Measurements from ENCODE around the gene TBC1D10A.
A peak's percentile ranks its signal among the peaks of the same experiment; 100 is the strongest.

The TBC1D10A gene

GRCh38 chr22:30297991-30298701 is 28.6 kb downstream of the TBC1D10A start:
- no peak for DNase-seq

DNA sequence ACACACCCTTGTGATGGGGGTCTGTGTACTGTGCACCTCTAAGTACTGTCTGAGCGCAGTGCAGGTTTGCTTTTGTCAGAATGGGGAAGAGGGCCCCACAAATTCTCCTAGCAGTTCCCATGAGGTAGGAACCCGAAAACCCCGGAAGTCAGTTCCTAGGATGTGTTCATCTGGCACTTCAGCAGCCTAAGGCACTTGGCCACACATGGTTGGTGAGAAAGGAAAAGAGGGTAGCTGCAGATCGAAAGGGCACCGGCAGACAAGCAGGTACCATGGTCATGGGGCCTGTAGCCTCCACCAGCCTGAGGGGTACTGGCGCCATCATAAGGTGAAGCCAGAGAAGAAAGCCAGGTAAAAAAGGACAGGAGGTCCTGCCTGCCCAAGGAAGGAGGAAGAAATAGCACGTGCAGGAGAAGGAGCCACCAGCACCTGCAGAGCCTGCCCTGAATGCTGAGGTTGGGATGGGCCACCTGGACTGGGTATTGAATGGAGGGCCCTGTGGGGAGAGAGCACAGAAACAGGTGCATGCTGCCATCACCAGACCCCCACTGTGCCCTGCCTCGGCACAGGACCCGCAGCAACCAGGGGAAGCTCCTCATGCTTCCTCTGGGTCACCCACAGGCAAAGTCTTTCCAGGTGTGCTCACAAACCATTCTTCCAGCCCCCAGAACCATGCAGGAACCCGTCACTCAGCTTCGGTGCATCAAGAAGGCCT is 29.3 kb downstream of the TBC1D10A start:
- DNase-seq = no peak

DNA sequence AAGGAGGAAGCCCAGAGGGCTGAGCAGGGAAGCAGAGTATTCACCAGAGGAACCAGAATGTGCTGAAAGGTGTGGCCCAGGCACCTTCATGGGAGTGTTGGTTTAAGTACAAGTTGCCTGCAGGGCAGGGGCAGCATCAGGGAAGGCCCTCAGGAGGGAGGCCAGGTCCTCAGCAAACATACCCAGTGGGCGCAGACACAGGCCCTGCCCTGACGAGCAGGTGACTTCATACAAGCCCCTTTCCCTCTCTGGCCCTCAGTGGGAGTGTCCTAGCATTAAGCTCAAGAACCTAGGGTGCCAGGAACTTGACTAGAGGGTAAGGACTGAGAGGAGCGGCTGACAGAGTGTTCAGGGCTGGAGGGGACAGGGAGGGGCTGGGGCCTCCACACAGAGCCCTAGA is 29.9 kb downstream of the TBC1D10A start:
- no peak for DNase-seq

GRCh38 chr22:30296324-30296723 is 30.4 kb downstream of the TBC1D10A start:
- no peak for DNase-seq

GRCh38 chr22:30295576-30295975 is 31.2 kb downstream of the TBC1D10A start:
- no peak for DNase-seq

DNA sequence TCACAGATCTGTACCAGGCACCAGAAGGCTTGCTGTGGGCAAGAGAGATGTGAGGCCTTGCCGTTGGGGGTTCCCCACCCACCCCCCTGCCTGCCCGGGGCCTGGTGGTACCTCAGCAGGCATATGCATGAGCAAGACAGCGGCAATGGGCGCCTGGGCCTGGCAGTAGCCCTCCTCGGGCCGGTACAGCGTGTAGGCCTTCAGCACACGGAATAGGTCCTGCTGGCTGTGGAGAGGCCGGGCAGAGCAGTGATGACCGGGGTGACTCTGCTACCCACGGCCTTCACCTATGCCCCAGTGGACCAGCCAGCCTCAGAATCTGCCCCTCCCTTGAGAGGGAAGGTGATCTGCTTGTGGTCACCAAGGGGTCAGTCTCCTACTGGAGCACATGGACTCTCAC is 31.9 kb downstream of the TBC1D10A start:
- no peak for DNase-seq

GRCh38 chr22:30294066-30294465 is 32.7 kb downstream of the TBC1D10A start:
- no peak for DNase-seq

DNA sequence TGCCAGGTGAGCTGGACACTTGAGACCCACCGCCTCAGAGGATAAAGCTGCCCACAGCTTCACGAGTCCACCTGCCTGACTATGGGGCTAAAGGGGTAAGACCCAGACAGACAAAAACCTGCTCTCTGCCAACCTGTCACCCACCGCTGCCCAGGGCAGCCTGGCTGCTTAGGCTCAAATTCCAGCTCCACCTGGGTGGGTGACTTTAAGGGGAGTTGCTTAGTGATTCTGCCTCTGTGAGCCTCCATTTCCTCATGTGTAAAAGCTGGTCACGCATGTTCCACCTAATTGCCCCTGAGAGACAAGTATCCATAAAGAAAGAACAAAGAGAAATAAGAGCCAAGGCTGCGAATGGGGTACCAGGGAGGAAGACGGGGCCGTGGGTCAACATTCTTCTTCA is 33.7 kb downstream of the TBC1D10A start:
- no peak for DNase-seq

GRCh38 chr22:30292069-30292970 is 34.4 kb downstream of the TBC1D10A start:
- no peak for DNase-seq

GRCh38 chr22:30291058-30291892 is 35.5 kb downstream of the TBC1D10A start:
- no peak for DNase-seq

DNA sequence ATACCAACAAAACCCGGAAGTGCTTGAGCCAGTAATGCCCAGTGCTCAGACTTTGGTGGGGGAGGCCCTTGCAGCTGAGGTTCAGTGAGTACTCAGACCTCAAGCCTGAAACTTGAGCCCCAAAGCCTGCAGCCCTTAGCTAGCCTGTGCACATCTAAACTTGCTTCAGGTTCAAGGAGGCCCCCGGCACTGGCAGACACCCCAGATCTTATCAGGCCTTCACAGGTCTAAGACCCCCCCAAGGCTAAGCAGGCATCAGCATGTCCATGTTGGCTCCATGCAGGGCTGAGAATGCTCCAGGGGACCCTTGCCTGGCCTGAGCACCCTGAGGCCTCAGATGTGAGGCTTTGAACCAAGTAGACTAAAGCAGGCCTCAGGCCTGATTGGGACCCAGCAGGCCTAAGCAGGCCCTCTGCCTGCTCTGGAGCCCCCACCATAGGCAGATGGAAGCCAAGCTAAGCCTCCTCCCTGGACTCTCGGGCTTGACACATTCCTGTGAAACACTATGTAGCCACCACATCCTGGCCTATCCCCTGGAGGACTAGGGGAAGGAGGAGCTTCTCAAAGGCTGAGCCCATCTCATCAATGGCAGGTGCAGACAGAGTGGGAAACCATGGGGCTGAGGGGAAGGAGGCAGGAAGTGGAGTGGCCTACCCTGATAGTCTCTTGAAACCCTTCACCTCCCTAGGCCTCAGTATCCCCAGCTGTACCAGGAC is 36.2 kb downstream of the TBC1D10A start:
- DNase-seq = no peak

GRCh38 chr22:30289980-30290313 is 36.8 kb downstream of the TBC1D10A start:
- DNase-seq = no peak

DNA sequence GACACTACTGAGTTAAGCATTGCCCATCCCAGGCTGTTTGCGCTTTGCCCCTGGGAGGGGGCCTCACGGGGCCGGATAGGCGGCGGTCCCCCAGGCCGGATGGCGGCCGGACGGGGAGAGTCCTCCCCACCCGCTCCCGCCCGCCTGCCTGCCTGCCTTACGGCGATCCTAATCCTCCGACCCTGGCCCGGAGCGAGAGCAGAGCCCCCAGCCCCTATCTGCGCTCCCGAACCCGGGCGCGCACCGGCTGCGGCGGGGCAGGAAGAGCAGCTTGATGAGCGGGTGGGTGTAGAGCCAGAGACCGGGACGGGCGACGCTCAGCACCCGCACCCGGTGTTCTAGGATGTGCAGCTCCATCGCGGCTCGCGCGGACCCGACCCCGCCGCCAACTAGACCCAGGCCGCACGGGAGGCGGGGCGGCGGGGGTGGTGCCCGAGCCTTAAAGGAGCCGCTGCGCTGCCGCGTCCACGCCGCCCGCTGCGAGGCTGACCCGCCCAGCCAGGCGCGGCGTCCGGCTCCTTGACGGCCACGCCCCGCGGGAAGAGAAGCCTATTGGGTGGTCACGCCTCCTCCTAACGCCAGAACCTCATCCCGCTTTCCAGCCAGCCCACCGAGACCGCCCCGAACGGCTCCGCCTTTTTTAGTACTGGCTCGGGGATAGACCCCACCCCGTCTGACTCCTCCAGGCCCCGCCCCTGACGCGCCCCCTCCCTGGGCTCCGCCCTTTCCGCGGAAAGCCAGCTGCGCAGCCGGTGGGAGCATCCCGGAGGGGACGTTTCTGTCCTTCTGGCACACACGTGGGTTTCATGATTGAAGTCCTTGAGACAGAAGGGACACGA is 37.4 kb downstream of the TBC1D10A start, which contains the start of gene CASTOR1:
Gene CASTOR1 (minus strand): TSS at position 365 of the 839 bp plus-strand sequence. CDS start 8 bp downstream, at position 357.
- peak; percentile 65 to 67 for DNase-seq

DNA sequence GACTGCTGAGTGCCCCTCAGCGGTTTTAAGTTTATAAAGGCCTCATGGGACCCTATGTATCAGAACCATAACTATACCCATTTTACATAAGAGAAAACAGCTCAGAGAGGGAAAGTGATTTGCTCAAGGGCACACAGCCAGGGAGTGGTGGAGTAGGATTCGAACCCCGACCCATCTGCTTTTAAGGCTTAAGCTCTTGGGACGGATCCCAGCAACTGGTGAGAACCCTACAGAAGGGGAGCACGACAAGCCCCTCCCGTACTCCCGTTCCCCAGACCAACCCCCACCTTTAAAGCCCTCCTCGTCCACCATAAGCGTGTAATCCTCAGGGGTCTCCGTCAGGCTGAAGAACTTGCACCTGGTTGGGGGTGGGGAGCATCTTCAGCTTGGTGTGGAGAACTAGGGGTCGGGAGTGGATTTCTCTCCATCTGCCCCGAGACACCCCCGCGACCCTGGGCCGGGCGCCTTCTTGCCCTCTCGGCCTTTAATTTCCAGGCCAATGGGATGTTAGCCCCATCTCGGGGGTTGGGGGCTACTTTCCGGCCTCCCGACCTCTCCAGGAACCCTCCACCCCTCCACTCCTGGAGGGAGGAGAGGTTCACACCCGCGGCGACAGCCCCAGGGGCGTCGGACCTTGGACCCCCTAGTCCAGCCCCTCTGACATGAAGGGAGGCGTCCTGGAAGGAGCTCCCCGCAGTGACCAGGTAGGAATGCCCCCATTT is 38.2 kb downstream of the TBC1D10A start:
- DNase-seq = no peak

DNA sequence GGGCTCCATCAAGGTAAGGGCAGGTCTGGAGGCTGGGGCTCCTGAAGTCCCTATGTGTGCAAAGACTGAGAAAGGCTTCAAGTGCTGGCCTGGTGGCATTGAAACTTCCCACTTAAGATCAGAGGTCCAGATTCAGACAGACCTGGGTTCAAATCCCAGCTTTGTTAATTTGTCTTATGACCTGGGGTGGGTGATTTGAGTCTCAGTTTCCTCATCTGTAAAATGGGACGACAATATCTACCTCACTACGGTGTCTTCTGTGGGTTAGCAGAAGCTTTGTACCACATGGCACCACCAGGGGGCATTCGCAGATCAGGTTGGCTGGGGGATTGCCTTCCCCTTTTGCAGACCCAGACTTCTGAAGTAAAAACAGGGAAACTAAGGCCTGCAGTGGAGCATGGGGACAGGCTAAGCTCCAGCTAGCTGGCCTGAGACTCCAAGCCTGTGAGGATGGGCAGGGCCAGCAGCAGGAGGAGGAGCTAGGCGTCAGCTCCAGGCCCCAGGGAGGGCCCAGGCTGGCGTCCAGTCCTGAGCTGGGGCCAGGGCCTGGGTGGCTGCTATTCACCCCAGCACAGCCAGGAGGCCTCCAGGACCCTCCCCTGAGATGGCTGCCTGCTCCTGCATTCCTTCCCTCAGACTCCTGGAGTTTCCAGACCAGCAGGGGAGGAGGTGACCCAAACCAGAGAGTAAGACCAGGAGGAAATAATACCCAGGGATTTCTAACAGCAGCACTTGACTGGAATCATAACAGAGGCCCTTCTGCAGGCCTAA is 38.9 kb downstream of the TBC1D10A start:
- peak; percentile 68 to 73 for DNase-seq

DNA sequence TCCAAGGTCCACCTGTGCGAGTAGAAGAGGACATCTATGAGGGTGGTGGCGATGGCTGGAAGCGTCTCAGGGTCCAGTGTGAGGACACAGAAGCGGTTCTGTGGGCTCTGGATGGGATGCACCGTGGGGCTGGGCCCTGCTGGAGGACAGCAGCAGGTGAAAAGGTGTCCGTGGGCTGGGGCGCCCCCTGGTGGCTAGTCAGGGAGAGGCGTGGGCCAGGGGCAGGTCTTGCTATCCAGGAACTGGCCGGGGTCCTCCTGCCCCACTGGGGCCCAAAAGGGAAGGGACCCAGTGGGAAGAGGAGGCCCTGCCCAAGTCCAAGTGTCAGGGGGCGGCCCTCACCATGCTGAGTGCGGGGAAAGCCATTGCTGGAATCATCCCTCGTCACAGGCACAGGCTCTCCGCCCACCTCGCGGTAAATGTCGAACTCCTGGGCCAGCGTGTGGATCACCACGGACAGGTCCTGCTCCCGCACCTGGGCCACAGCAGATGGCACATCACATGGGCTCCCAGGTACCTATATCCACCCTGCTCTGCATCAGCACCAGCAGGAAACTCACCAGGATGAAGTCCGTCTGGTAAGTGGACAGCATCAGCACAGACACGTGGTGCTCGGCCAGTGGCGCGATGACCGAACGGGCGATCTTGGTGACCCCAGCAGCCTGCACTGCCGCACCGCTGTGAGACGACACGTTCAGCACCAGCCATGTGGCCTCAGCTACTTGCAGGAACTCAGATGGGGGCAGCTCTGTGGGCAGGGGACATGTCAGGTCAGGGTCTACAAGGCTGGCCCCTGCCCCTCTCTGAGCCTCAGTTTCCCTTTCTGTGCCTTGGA is 39.7 kb downstream of the TBC1D10A start:
- DNase-seq = peak; percentile 42 to 52

GRCh38 chr22:30286331-30286730 is 40.4 kb downstream of the TBC1D10A start:
- no peak for DNase-seq

DNA sequence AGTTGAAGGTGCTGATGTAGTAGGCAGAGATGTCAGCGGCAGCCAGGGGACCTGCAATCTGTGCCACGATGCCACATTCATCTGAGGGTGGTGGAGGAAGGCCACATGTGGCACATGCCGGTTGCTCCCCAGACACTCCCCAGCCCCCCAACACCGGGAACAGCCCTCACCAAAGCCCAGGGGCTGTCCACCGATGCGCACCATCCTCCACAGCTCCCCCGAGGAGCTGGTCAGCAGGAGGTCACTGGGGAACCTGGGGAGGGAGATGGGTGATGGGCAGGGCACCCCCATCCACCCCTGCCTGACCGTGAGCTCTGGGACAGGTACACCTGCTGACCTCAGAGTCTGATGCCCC is 40.9 kb downstream of the TBC1D10A start:
- DNase-seq = no peak

Data from AML-193 (cell line).